Activated gamma-delta T cell treated with Interleukin-2 at 50 U/mL for 16 hours (primary cell): ENCODE results near the gene SLC35A3.
"Not testable (repeated sequence)": the region's sequence is repeated elsewhere in the genome, so short reads cannot be mapped to it uniquely, and the experiment has no call there.

ENCODE experiments used
- DNase-seq: peaks from one replicate; pipeline ENCODE4 v3.0.0-alpha.2; 2020

The SLC35A3 gene

DNA sequence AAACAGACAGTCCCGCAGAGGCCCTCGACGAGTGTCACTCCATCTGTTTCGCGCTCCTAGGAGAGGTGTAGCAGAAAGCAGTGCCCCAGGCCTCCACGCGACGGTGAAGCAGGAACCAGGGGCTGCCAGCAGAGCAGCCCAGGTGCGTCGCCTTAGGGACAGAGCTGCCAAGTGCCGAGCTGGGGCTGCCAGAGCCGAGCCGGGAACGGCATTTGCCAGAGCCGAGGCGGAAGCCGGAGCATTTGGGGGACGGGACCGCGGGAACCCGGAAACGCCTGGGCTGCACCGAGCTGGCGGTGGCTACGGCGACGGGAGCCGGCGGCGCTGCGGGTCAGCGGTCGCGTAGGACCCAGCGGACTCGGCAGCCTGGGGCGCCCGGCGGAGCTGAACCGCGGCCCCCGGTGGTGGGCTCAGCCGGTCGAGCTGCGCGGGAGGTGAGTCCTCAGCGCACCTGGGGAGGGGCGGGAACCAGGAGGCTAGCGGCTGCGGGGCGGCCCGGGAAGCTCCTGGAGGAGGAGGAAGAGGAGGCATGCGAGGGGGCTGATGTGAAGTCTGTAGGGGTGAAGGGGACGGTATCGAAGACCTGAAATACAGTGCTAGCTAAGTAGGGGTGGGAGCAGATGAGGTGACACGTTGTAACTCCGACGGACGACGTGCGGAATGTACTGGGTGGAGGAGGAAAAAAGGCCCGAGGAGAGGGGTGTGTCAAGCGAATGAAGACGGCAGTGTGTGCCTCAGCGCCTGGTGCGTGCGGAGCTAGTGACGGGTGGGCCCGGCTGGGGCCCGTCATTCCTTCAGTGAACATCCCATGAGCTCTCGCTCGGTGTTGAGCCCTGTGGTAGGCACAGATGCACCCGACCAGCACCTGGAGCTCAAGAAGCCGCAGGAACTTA, at the start of gene SLC35A3:
Gene SLC35A3, plus strand, starts transcription at position 268 of the 893 bp plus-strand sequence. CDS start 23,559 bp downstream, outside the sequence.
- DNase-seq = peak; percentile 71

GRCh38 chr1:99934801-99935200, 35.0 kb upstream of the SLC35A3 start:
- DNase-seq = no peak

- DNase-seq = no peak
Measured at GRCh38 chr1:99935534-99935933, 34.3 kb upstream of the SLC35A3 start.

DNA sequence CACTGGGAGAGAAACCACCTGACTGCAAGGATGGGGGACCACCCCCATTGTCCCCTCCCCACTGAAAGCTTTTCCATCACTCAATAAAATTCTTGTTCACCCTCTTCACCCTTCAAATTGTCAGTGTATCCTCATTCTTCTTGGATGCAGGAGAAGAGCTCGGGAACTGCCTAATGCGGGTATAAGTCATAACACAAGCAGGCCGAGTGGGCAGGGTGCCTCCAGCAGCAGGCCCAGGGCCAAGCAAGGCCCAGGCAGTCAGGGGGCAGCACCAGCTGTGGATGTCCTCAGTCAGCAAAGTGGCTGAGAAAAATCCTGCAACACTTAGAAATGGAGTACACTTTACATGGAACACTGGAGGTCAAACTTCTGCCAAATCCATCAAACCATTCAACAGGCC, 33.7 kb upstream of the SLC35A3 start:
- no peak for DNase-seq

DNA sequence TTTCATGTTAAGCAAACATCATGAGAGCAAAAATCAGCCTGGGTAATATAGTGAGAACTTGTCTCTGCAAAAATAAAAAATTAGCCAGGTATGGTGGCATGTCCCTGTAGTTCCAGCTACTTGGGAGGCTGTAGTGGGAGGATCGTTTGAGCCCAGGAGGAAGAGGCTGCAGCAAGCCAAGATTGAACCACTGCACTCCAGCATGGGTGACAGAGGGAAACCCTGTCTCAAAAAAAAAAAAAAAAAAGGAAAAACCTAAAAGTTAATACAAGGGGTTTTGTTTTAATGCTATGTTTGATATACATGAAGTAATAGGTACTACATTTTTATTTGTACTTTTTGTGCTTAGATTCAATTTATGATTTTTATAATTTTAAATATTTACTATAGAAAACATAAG, 27.1 kb upstream of the SLC35A3 start:
- DNase-seq = no peak

- no peak for DNase-seq
Measured at GRCh38 chr1:99943223-99943794, 26.5 kb upstream of the SLC35A3 start.

GRCh38 chr1:99944192-99944591, 25.6 kb upstream of the SLC35A3 start:
- DNase-seq = no peak

DNA sequence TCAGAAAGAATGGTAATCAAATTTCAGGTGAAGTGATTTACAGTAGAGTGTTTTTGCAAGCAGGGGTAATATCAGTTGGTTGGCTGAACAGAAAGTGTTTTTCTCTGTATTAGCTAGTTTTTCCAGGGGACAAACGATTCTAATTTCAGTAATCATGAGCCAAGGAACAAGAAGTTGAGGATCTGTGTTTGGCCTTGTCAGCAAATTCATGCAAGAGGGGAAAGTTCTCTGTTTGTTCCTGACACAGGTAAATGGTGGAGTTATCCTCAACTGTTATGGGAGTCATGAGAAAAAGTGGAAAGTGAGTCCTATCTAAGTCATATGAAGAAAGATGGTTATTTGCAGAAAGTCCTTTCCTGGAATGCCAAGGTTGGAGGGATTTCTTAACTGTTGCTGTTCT, 24.6 kb upstream of the SLC35A3 start:
- no peak for DNase-seq

GRCh38 chr1:99950486-99950885, 19.3 kb upstream of the SLC35A3 start:
- no peak for DNase-seq

DNA sequence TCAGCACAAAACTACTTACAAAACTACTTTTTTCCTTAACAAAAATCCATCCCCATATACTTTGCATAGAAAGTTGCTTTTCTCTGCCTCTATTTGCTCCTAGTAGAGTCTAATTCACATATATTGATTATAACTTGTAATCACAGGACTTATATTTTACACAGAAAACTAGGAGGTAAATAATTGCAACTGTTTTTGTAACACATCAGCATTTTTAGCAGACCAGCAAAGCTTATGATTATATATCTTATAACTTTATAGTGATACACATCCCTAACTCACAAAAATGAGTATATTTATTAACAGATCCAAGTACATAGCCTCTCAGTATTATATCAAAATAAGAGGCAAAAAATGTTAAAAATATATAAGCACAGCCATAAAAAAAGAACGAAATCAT, 17.3 kb upstream of the SLC35A3 start:
- DNase-seq = no peak

- DNase-seq = no peak
Measured at GRCh38 chr1:99955375-99955774, 14.4 kb upstream of the SLC35A3 start.

DNA sequence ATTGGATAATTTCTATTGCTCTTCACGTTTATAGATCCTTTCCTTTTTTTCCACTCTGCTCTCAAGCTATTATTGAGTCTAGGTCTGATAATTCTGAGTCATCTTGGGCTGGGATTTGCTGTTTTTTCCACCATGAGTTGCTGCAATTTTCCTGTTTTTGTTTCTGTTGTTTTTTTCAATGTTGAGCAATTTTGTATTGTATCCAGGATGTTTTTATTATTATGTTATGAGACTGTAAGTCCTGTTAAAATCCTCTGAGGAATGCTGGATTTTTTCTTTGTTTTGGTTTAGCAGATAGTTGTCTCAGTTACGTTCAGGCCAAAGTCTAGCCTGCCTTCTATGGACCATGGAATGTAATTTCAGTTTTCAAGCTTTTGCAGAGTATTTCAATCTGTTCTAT, 13.0 kb upstream of the SLC35A3 start:
- DNase-seq = no peak

GRCh38 chr1:99957818-99958217, 12.0 kb upstream of the SLC35A3 start:
- no peak for DNase-seq

GRCh38 chr1:99959189-99959705, 10.5 kb upstream of the SLC35A3 start:
- DNase-seq = not testable (repeated sequence)

- not testable (repeated sequence) for DNase-seq
Measured at GRCh38 chr1:99960260-99960659, 9.5 kb upstream of the SLC35A3 start.

DNA sequence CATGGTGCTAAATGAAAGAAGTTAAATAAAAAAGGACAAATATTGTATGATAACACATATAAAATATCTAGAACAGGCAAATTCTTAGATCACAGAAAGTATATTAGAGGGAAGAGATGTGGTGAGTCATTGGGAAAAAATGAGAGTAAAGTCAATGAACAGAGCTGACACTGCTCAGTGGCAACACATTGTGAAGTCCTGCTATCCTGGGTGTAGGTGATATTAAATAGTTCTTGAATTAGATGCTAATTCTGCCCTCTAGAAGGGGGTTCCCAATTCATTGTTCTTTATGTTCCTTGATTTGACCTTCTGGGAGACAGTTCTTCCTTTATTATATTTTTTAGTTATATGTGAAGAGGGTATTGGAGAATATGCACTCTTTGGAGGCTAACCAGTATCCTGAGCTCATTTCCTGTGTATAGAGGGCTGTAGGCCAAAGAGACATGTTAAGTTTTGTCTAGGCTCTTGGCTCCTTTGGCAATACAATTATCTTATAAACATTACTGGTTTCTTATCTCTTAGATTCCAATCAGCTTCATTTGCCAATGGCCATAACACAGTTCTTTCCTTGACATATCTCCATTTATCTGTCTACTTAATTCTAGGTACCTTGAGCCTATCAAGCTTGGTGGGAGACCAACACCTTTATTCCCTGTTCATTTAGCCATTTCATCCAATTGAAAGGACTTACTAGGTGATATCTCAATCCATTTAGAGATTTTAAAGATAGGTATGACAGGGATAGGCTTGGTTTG, 6.6 kb upstream of the SLC35A3 start:
- no peak for DNase-seq

DNA sequence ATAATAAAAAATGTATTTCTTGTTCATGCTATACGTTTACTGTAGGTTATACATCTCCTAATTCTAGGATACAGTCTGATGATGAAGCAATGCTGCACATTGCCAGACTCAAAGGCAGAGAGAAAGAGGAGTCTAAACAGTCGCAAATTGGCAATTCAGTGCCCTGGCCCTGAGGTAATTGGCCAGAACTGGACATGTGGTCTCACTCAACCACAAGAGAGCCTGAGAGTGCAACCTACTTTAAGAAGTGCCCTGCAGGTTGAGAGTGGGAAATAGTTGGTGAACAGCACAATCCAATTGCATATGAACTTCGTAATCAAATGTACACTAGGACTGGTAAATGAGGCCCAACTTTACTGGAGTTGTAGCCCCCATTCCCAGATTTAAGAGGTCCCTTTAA, 5.0 kb upstream of the SLC35A3 start:
- no peak for DNase-seq

GRCh38 chr1:99965646-99966375, 4.0 kb upstream of the SLC35A3 start:
- no peak for DNase-seq

- no peak for DNase-seq
Measured at GRCh38 chr1:99968214-99968613, 1.6 kb upstream of the SLC35A3 start.

GRCh38 chr1:99969260-99969728, 502 bp upstream of the SLC35A3 start:
- DNase-seq = no peak

DNA sequence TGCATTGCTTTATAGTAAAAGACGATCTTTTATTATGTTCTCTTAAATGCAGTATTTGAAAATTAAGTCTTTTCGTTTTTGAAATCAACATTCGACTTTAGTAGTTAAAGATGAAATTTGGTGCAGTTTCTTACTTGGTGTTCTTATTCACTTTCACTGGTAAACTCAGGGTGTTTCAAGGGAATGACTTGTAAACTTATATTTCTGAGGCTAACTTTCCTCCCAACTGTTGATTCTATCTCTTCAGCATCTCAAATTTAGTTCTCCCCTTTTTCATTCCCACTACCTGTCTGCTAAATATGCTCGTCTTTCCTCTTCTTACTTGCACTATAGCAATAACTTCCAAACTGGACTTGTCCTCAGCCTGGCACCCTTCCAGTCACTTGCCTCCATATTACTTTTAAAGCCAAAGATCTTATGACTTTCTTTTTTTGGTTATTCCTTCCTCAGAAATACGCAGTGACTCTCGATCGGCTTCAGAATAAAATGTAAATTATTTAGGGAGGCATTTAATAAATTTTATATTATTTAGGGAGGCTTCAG, 988 bp downstream of the SLC35A3 start:
- DNase-seq = no peak

DNA sequence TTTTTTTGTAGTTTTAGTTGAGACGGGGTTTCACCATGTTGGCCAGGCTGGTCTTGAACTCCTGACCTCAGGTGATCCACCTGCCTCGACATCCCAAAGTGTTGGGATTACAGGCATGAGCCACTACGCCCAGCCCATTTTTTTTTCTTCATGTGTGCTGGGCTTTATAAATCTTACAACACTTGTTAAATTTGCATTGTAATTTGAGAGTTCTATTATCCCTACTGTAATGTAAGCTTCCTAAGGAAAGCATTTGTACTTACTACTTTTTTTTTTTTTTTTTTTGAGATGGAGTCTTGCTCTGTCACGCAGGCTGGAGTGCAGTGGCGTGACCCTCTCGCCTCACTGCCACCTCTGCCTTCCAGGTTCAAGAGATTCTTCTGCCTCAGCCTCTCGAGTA, 2.3 kb downstream of the SLC35A3 start:
- not testable (repeated sequence) for DNase-seq
